Activated B cell treated with CpG ODN at 0.5 μM for 24 hours (primary cell): ENCODE measurements around the gene RAB8A. TPM values are rescaled to one million over a fixed set of nuclear protein-coding genes. Genes with fewer than 3 reads are reported as not detected.

Experiments used
- ATAC-seq: fragments of 200-7000 bp; cut with Tn5 transposase; one replicate; pipeline ENCODE4 v1.10.0; 2021; ENCODE audit warnings: low read depth, mild to moderate bottlenecking, moderate library complexity
- CTCF ChIA-PET: fragments of 350-600 bp; sonication (Branson Sonifier 250); formaldehyde crosslinking; loops from one replicate; lab custom pipeline; 2021; ENCODE audit warnings: antibody characterized with exemption; lab: Charles Lee
- POLR2A ChIA-PET: fragments of 350-600 bp; sonication (Branson Sonifier 250); formaldehyde crosslinking; loops from one replicate; lab custom pipeline; 2021; ENCODE audit warnings: antibody characterized with exemption; lab: Charles Lee
- DNase-seq: peaks from one replicate; pipeline ENCODE4 v3.0.0; 2022
- H3K27ac Mint-ChIP-seq: one replicate; pipeline ENCODE4 v1.8.0; 2020; ENCODE audit warnings: mixed read lengths
- H3K27me3 Mint-ChIP-seq: one replicate; pipeline ENCODE4 v1.8.0; 2021; ENCODE audit warnings: mixed read lengths
- H3K36me3 Mint-ChIP-seq: one replicate; pipeline ENCODE4 v1.8.0; 2021; ENCODE audit warnings: low read depth, mixed read lengths
- H3K4me1 Mint-ChIP-seq: one replicate; pipeline ENCODE4 v1.8.0; 2021; ENCODE audit warnings: mixed read lengths
- H3K4me3 Mint-ChIP-seq: one replicate; pipeline ENCODE4 v1.8.0; 2020; ENCODE audit warnings: mild to moderate bottlenecking, mixed read lengths
- H3K9me3 Mint-ChIP-seq: one replicate; pipeline ENCODE4 v1.8.0; 2020; ENCODE audit warnings: mixed read lengths
- CTCF ChIP-seq: fragments of 200-600 bp; IDR thresholded peaks from one replicate; pipeline ENCODE4 v1.8.0; 2022; ENCODE audit warnings: antibody characterized with exemption, mild to moderate bottlenecking
- intact Hi-C: fragments of 100-400 bp; cut with micrococcal nuclease; formaldehyde crosslinking; loops from one replicate; pipeline ENCODE4 v1.15.1; 2024
- total RNA-seq: library from RNA; stranded (reverse); gene quantifications from 2 replicates; pipeline ENCODE4 v1.2.3, GENCODE V29; 2022

Gene RAB8A
- total RNA-seq, 1 donor from 2014 or later: 157 TPM

- CTCF ChIA-PET: interaction anchor here (0.6 to 1.5 kb wide), 13 partner anchors 8 to 78 kb away, joined by 3 to 12 read pairs (median 4); partner anchors contain the start of gene RAB8A
- no peak for TF ChIP-seq CTCF
- peak overlapping the region; percentile 67 for H3K4me3 Mint-ChIP-seq
- H3K36me3 Mint-ChIP-seq: no peaks in the 10 kb centered on the region
- intact Hi-C loops: loop anchor here (1.0 to 10.0 kb wide), 6 partner anchors 8 to 254 kb away; partner anchors contain the start of genes FAM32A, KLF2 and RAB8A
- peaks cover 16% of the 10 kb centered on the region for H3K4me1 Mint-ChIP-seq
- H3K27me3 Mint-ChIP-seq: no peaks in the 10 kb centered on the region
- POLR2A ChIA-PET: interaction anchor here (0.5 to 2.3 kb wide), 24 partner anchors 9 to 606 kb away, joined by 3 to 37 read pairs (median 6); partner anchors contain the start of genes C19orf44, CALR3, FAM32A and HSH2D
- H3K9me3 Mint-ChIP-seq: no peaks in the 10 kb centered on the region
- peak; percentile 64 for DNase-seq
- peak; percentile 93 for ATAC-seq
- H3K27ac Mint-ChIP-seq: no peak overlapping the region
These were observed 41.2 kb upstream of the RAB8A start for GRCh38 chr19:16070366-16070990.

- ChIA-PET CTCF (interaction anchor here (1.0 to 1.5 kb wide), 10 partner anchors 8 to 49 kb away, joined by 3 to 12 read pairs (median 5); partner anchors contain the start of gene RAB8A), POLR2A (interaction anchor here (0.9 to 2.3 kb wide), 20 partner anchors 8 to 607 kb away, joined by 3 to 37 read pairs (median 8); partner anchors contain the start of genes C19orf44, CALR3, FAM32A and HSH2D)
- H3K9me3 Mint-ChIP-seq: no peaks in the 10 kb centered on the region
- no peak for ATAC-seq
- H3K4me3 Mint-ChIP-seq: no peak overlapping the region
- no peaks in the 10 kb centered on the region for H3K36me3 Mint-ChIP-seq
- DNase-seq: no peak
- H3K4me1 Mint-ChIP-seq: peaks cover 20% of the 10 kb centered on the region
- intact Hi-C loops: loop anchor here (2.0 to 10.0 kb wide), 3 partner anchors 70 to 254 kb away; partner anchors contain the start of gene KLF2
- H3K27ac Mint-ChIP-seq: no peak overlapping the region
- H3K27me3 Mint-ChIP-seq: no peaks in the 10 kb centered on the region
- no peak for TF ChIP-seq CTCF
These were observed 40.5 kb upstream of the RAB8A start for GRCh38 chr19:16071072-16071691.

GRCh38 chr19:16073481-16073880 is 38.2 kb upstream of the RAB8A start:
- Mint-ChIP-seq H3K27ac (peak overlapping the region; percentile 59), H3K4me1 (peaks cover 29% of the 10 kb centered on the region), H3K9me3 (no peaks in the 10 kb centered on the region), H3K4me3 (no peak overlapping the region), H3K27me3 (no peaks in the 10 kb centered on the region), H3K36me3 (peaks cover 8% of the 10 kb centered on the region)
- ATAC-seq: no peak
- ChIA-PET POLR2A (interaction anchor here (0.6 to 8.1 kb wide), 7 partner anchors 12 to 763 kb away, joined by 3 to 110 read pairs (median 7); partner anchors contain the start of genes FAM32A and HSH2D), CTCF (interaction anchor here (1.0 to 3.0 kb wide), 3 partner anchors 10 to 108 kb away, joined by 4 to 9 read pairs (median 5); no protein-coding TSS in a partner anchor)
- intact Hi-C loops: loop anchor here (10.0 kb wide), 2 partner anchors 239 to 251 kb away; partner anchors contain the start of gene KLF2
- DNase-seq: no peak
- TF ChIP-seq CTCF: no peak

- Mint-ChIP-seq H3K27me3 (no peaks in the 10 kb centered on the region), H3K36me3 (peaks cover 14% of the 10 kb centered on the region), H3K4me3 (no peak overlapping the region), H3K27ac (peak overlapping the region; percentile 59), H3K4me1 (peaks cover 34% of the 10 kb centered on the region), H3K9me3 (no peaks in the 10 kb centered on the region)
- TF ChIP-seq CTCF: no peak
- DNase-seq: no peak
- ChIA-PET CTCF (interaction anchor here (1.0 to 3.0 kb wide), 3 partner anchors 10 to 108 kb away, joined by 4 to 9 read pairs (median 5); no protein-coding TSS in a partner anchor), POLR2A (interaction anchor here (0.6 to 8.1 kb wide), 11 partner anchors 11 to 1541 kb away, joined by 3 to 110 read pairs (median 6); partner anchors contain the start of genes FAM32A and HSH2D)
- no peak for ATAC-seq
- intact Hi-C loops: loop anchor here (10.0 kb wide), 2 partner anchors 239 to 251 kb away; partner anchors contain the start of gene KLF2
These were observed 37.7 kb upstream of the RAB8A start for GRCh38 chr19:16073988-16074387.
